GM12801 (cell line): ENCODE data around the gene PPP4R1.

Experiments
- TF ChIP-seq, protein P1 (sequence below): IDR thresholded peaks from one replicate; pipeline ENCODE4 v1.5.1; 2011; ENCODE audit warnings: control low read depth; ENCODE audit not compliant: insufficient read length; ENCODE audit errors: extremely low read depth

PPP4R1 gene

GRCh38 chr18:9612215-9612830 lies 2.0 kb downstream of the PPP4R1 start:
- TF ChIP-seq, protein P1, sequence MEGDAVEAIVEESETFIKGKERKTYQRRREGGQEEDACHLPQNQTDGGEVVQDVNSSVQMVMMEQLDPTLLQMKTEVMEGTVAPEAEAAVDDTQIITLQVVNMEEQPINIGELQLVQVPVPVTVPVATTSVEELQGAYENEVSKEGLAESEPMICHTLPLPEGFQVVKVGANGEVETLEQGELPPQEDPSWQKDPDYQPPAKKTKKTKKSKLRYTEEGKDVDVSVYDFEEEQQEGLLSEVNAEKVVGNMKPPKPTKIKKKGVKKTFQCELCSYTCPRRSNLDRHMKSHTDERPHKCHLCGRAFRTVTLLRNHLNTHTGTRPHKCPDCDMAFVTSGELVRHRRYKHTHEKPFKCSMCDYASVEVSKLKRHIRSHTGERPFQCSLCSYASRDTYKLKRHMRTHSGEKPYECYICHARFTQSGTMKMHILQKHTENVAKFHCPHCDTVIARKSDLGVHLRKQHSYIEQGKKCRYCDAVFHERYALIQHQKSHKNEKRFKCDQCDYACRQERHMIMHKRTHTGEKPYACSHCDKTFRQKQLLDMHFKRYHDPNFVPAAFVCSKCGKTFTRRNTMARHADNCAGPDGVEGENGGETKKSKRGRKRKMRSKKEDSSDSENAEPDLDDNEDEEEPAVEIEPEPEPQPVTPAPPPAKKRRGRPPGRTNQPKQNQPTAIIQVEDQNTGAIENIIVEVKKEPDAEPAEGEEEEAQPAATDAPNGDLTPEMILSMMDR = no peak

- TF ChIP-seq, protein P1 = no peak
Observed at GRCh38 chr18:9609190-9609589, 5.2 kb downstream of the PPP4R1 start.

DNA sequence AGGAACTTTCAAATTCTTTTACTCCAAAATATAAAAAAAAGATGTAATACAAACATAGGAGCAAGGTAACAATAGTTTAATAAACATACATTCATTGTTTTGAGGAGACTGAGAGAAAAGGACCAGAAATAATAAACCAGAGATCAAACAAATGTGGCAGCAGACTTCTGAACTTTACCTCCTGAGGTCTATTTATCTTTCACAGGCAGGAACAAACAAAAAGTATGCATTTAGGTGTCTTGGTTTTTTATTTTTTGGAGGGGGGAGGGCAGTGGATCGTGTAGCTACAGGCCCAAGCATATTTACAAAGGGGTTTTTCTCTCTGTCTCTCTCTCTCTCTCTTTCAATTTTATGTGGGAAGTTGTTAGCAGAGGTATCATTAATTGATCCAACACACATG lies 5.6 kb downstream of the PPP4R1 start:
- TF ChIP-seq, protein P1 = no peak

- TF ChIP-seq, protein P1 = no peak
Observed at GRCh38 chr18:9608298-9608697, 6.1 kb downstream of the PPP4R1 start.

- TF ChIP-seq, protein P1 = no peak
Observed at GRCh38 chr18:9606039-9606438, 8.3 kb downstream of the PPP4R1 start.

GRCh38 chr18:9604348-9604747 lies 10.0 kb downstream of the PPP4R1 start:
- TF ChIP-seq, protein P1 = no peak

- TF ChIP-seq, protein P1 = no peak
Observed at GRCh38 chr18:9599328-9599727, 15.0 kb downstream of the PPP4R1 start.
